ENCODE data around the gene CARMIL3. TPM values are rescaled to one million over a fixed set of nuclear protein-coding genes. Genes with fewer than 3 reads are reported as not detected.

Gene CARMIL3
- total RNA-seq, 4 donors from 2014 or later = 0.63 to 1.3 (median 0.99) TPM

GRCh38 chr14:24110060-24110459, 58.3 kb downstream of the CARMIL3 start:
- intact Hi-C loops (cut with DNase I) = no loop called here
- no peaks in the 10 kb centered on the region for H3K36me3 ChIP-seq
- no peaks in the 10 kb centered on the region for H3K9me3 ChIP-seq
- no peak for TF ChIP-seq CTCF (IDR thresholded peaks at IDR 0.05)
- no peak for TF ChIP-seq POLR2A (IDR thresholded peaks at IDR 0.05)
- no peak overlapping the region for H3K27ac ChIP-seq
- no peak for DNase-seq
- H3K27me3 ChIP-seq = no peaks in the 10 kb centered on the region
- H3K4me1 ChIP-seq = peaks cover 15 to 28% of the 10 kb centered on the region in 2 donors
- H3K4me3 ChIP-seq (replicated peaks in 1 of 3) = no peak overlapping the region
- 88 to 89% methylated on average over 9 of the region's 9 CpGs for WGBS, 2 donors

- no peak for TF ChIP-seq CTCF (IDR thresholded peaks at IDR 0.05)
- no peak for TF ChIP-seq POLR2A (IDR thresholded peaks at IDR 0.05)
- WGBS, 2 donors = 30 to 76% methylated on average over 1 of the region's 1 CpG
- no peaks in the 10 kb centered on the region for H3K27me3 ChIP-seq
- no peak for DNase-seq
- no peak overlapping the region for H3K27ac ChIP-seq
- intact Hi-C loops (cut with DNase I) = no loop called here
- no peaks in the 10 kb centered on the region for H3K36me3 ChIP-seq
- no peak overlapping the region for H3K4me3 ChIP-seq (replicated peaks in 1 of 3)
- peaks cover 16 to 26% of the 10 kb centered on the region in 2 donors for H3K4me1 ChIP-seq
- H3K9me3 ChIP-seq = no peaks in the 10 kb centered on the region
Observed at GRCh38 chr14:24110523-24110922, 58.7 kb downstream of the CARMIL3 start.

DNA sequence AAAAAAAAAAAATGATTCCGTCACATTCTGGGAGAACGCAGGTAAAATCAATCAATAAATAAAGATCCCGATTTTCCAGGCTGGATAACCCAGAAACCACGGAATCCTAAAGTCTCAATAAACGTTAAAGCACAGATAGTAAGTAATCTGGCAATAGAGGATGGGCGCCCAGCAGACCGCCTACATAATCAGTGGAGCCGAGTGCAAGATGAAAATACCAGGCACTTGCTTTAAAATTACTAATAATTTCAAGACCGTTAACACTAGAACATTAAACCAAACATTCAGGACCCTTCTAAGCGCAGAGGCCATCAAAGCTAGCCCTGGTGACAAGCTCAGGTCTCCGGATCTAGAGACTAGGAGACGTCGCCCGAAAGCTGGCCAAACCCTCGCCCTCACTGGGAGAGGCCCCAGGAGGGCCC, 61.6 kb downstream of the CARMIL3 start:
- Histone ChIP-seq H3K4me3 (replicated peaks in 1 of 3) (peak overlapping the region; percentile 63 to 97 (median 90)), H3K36me3 (peaks cover 5 to 11% of the 10 kb centered on the region in 2 donors), H3K27ac (peak overlapping the region; percentile 98 to 100 (median 99)), H3K4me1 (peaks cover 14 to 16% of the 10 kb centered on the region in 2 donors), H3K9me3 (no peaks in the 10 kb centered on the region), H3K27me3 (no peaks in the 10 kb centered on the region)
- 20 to 26% methylated on average over 13 of the region's 15 CpGs for WGBS, 2 donors
- TF ChIP-seq CTCF (IDR thresholded peaks at IDR 0.05) = no peak
- TF ChIP-seq POLR2A (IDR thresholded peaks at IDR 0.05) = no peak
- no peak for DNase-seq
- intact Hi-C loops (cut with DNase I) = no loop called here

GRCh38 chr14:24113801-24114531, 62.2 kb downstream of the CARMIL3 start:
- peak overlapping the region; percentile 63 to 97 (median 90) for H3K4me3 ChIP-seq (replicated peaks in 1 of 3)
- H3K4me1 ChIP-seq = peaks cover 13 to 14% of the 10 kb centered on the region in 2 donors
- intact Hi-C loops (cut with DNase I) = no loop called here
- peak; percentile 25 to 80 for TF ChIP-seq POLR2A (IDR thresholded peaks at IDR 0.05)
- TF ChIP-seq CTCF (IDR thresholded peaks at IDR 0.05) = peak in 1 of 6 experiments; percentile 7
- peaks cover 10 to 17% of the 10 kb centered on the region in 2 donors for H3K36me3 ChIP-seq
- H3K9me3 ChIP-seq = no peaks in the 10 kb centered on the region
- DNase-seq = peak; percentile 85 to 90
- no peaks in the 10 kb centered on the region for H3K27me3 ChIP-seq
- peak overlapping the region; percentile 98 to 100 (median 99) for H3K27ac ChIP-seq
- WGBS, 2 donors = 0 to 1% methylated on average over 32 to 42 of the region's 42 CpGs

All from thyroid gland (tissue), 4 donors.